ENCODE measurements around the gene APMAP. TPM values are rescaled to one million over a fixed set of nuclear protein-coding genes. Genes with fewer than 3 reads are reported as not detected.

The APMAP gene, protein sequence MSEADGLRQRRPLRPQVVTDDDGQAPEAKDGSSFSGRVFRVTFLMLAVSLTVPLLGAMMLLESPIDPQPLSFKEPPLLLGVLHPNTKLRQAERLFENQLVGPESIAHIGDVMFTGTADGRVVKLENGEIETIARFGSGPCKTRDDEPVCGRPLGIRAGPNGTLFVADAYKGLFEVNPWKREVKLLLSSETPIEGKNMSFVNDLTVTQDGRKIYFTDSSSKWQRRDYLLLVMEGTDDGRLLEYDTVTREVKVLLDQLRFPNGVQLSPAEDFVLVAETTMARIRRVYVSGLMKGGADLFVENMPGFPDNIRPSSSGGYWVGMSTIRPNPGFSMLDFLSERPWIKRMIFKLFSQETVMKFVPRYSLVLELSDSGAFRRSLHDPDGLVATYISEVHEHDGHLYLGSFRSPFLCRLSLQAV
- 95.4 and 99.8 TPM in 2 replicates for total RNA-seq

DNA sequence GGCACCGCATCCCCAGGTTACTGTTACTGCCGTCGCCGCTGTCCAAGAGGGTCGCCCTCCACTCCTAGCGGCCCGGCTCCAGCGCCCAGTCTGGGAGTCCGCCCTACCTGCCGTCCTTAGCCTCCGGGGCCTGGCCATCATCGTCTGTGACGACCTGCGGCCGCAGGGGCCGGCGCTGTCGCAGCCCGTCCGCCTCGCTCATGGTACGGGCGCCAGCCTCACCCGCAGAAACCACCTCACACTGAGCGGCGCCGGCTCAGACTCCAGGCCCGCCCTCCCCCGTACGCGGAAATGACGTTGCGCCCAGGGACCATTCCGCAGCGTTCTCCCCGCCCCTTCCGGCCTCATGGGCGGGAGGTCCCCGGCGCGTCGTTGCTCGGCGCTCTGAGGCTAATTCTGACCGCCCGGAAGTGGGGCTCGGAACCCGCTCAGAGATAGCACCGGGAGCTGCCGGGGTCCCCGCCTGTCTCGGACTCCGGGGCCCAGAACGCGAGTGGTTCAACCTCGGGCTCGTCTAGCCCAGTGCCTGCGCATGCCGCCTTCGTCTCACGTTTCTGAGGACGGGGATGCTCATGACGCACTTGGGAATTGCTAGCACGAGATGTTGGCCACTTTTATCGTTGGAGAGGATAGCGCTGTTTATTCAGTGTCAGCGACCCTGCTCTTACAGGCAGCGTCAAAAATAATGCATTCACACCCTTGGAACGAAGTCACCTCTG, at the start of gene APMAP:
TSS of gene APMAP (minus strand) at position 265 of the 719 bp plus-strand sequence. CDS start at position 202, 63 bp downstream.

DNA sequence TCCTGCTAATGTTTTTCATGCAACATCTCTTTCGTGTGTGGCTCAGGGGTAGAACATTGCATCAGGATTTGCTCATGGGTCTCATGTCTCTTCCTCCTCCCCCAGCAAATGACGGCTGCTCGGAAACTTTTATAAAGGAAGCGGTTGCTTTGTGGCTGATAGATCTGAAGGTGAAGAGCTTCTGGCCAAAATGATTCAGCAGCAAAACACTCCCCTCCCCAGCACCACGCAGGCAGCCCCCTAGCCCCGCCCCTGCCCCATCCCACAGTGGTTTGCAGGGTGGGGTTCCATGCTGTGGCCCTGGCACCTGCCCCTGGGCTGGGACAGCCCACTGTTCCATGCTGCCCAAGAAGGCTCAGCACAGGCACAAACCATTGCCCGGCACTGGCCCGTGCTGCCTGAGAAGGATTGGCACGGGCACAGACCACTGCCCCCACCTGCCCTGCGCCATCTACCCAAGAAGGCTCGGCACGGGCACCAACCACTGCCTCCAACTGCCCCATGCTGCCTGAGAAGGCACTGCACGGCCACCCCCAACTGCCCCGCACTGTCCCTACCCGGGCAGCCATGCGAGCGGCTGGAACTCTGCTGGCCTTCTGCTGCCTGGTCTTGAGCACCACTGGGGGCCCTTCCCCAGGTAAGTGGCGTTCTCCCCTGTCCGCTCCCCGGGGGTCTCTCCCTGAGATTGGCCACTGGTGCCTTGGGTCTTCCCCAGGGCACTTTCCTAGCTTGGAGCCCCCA, 43.4 kb downstream of the APMAP start, which contains the start of gene CST7:
TSS of gene CST7 (plus strand) at position 331 of the 741 bp plus-strand sequence. CDS start at position 568, 237 bp downstream.

Other genes with a start within 250 kb of the APMAP start
- not detected in 2 replicates for gene CST7, start 43.5 kb downstream of the APMAP start, total RNA-seq
- 13.1 and 17.6 TPM in 2 replicates for gene ACSS1, start 65.4 kb upstream of the APMAP start, total RNA-seq
- not detected in 2 replicates for gene VSX1, start 89.4 kb upstream of the APMAP start, total RNA-seq
- 56.5 and 59.4 TPM in 2 replicates for gene ENTPD6, start 203.0 kb upstream of the APMAP start, total RNA-seq